Sigmoid colon (tissue), 7 donors: ENCODE results near the gene THG1L. TPM values are rescaled to one million over a fixed set of nuclear protein-coding genes. Genes with fewer than 3 reads are reported as not detected.

Source experiments
- DNase-seq: peaks from one replicate; pipeline ENCODE4 v3.0.0-alpha.2; 2019
- H3K27ac ChIP-seq, 4 donors: fragments of 200-600 bp; sonication (generic); one replicate each; pipeline ENCODE4 v1.5.1; 2016 to 2019; ENCODE audit warnings: mild to moderate bottlenecking in 1 of 4
- H3K27me3 ChIP-seq, 3 donors: fragments of 200-600 bp; sonication (generic); one replicate each; pipeline ENCODE4 v1.5.1; 2019; ENCODE audit warnings: mild to moderate bottlenecking in 1 of 3
- H3K36me3 ChIP-seq, 4 donors: fragments of 200-600 bp; sonication (generic); one replicate each; pipeline ENCODE4 v1.5.1; 2016 to 2019
- H3K4me1 ChIP-seq, 4 donors: fragments of 200-600 bp; sonication (generic); one replicate each; pipeline ENCODE4 v1.5.1; 2017 to 2019
- H3K4me3 ChIP-seq, 4 donors: fragments of 200-600 bp; sonication (generic); one replicate each; pipeline ENCODE4 v1.5.1; 2017 to 2019; ENCODE audit warnings: mild to moderate bottlenecking in 2 of 4, moderate library complexity in 1 of 4
- H3K9me3 ChIP-seq, 4 donors: fragments of 200-600 bp in 3 of 4; sonication (generic) in 3 of 4; one replicate each; pipeline versions ENCODE4 v1.5.1 to v1.6.1; 2013 to 2019
- CTCF ChIP-seq, 4 experiments: fragments of 450-650 bp in 3 of 4; fragments of 200-600 bp in 1 of 4; IDR thresholded peaks; one replicate each; pipeline ENCODE4 v1.5.1; 2016 to 2019; ENCODE audit warnings: antibody characterized with exemption in 4 of 4, mild to moderate bottlenecking in 3 of 4, moderate library complexity in 2 of 4
- EP300 ChIP-seq, 4 donors: sonication (generic); formaldehyde crosslinking; IDR thresholded peaks; one replicate each; pipeline ENCODE4 v1.6.1; 2017; ENCODE audit warnings: antibody characterized with exemption in 4 of 4
- POLR2A ChIP-seq, 2 donors: fragments of 450-650 bp; IDR thresholded peaks; one replicate each; pipeline ENCODE4 v1.6.1; 2016; ENCODE audit warnings: antibody characterized with exemption in 2 of 2, mild to moderate bottlenecking in 2 of 2, moderate library complexity in 2 of 2
- POLR2AphosphoS5 ChIP-seq, 4 donors: sonication (generic); formaldehyde crosslinking; IDR thresholded peaks; one replicate each; pipeline ENCODE4 v1.6.1; 2017; ENCODE audit warnings: antibody characterized with exemption in 4 of 4
- WGBS, 2 donors: extraction: QIAGEN DNeasy Blood & Tissue Kit; methylation state at CpG; one replicate each; pipeline ENCODE4 v1.1.7; 2013; 5-methylcytosine and 5-hydroxymethylcytosine counted together
- intact Hi-C: fragments of 100-400 bp; cut with DNase I; formaldehyde crosslinking; loops from one replicate; pipeline ENCODE4 v1.15.1; 2023
- polyA plus RNA-seq, 3 donors: library from polyadenylated mRNA; stranded (reverse); fragments of 200-250 nt; gene quantifications; one replicate each; pipeline ENCODE4 v1.2.3, GENCODE V29; 2013
- total RNA-seq, 4 donors: library from RNA; depleted of rRNA; stranded (reverse); fragments of >200 nt; gene quantifications; one replicate each; pipeline ENCODE4 v1.1.0, GENCODE V29; 2016
- donor health status: healthy with polysubstance abuse.
- donor health status: Bipolar disorder and iron deficiency.
- donor health status: healthy.

Gene THG1L
- total and polyA plus RNA-seq, 7 donors, result 12.3 to 28.6 (median 19.8) TPM

DNA sequence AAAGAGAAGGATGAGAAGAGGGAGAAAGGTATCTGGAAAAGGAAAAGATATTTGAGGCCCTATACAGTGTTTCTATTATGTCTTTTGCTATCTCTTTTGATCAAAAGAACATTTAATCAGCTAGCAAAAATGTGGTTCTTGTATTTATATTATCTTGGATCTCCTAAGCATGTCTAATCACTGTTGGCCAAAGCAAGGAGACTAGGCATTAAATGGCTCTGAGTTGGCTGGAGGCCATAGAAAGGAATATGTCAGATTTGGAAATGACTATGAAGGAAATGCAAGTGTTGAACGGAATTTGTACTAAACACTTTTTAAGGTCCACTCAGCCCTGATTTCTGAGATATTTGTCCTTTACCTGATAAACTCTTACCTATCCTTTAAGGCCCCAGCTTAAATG lies 22.4 kb upstream of the THG1L start:
- Histone ChIP-seq H3K9me3 (no peaks in the 10 kb centered on the region), H3K4me1 (peaks cover 0 to 10% (median 0%) of the 10 kb centered on the region in 4 donors)

GRCh38 chr5:157709346-157709745 lies 21.9 kb upstream of the THG1L start:
- DNase-seq, result no peak
- Histone ChIP-seq H3K4me3 (no peak overlapping the region), H3K36me3 (no peaks in the 10 kb centered on the region), H3K27me3 (no peaks in the 10 kb centered on the region), H3K4me1 (peaks cover 0 to 10% (median 0%) of the 10 kb centered on the region in 4 donors), H3K27ac (no peak overlapping the region), H3K9me3 (no peaks in the 10 kb centered on the region)
- TF ChIP-seq CTCF (IDR thresholded peaks at IDR 0.05) (no peak), EP300 (IDR thresholded peaks at IDR 0.05) (no peak), POLR2A (IDR thresholded peaks at IDR 0.05) (no peak), POLR2AphosphoS5 (IDR thresholded peaks at IDR 0.05) (no peak)
- intact Hi-C loops, result no loop called here

More for the DNA sequence above, 22.4 kb upstream of the THG1L start:
- no peak for DNase-seq
- Histone ChIP-seq H3K27ac (no peak overlapping the region), H3K4me3 (no peak overlapping the region), H3K27me3 (no peaks in the 10 kb centered on the region), H3K36me3 (no peaks in the 10 kb centered on the region)
- TF ChIP-seq POLR2AphosphoS5 (IDR thresholded peaks at IDR 0.05), result no peak
- TF ChIP-seq POLR2A (IDR thresholded peaks at IDR 0.05), result no peak
- no peak for TF ChIP-seq EP300 (IDR thresholded peaks at IDR 0.05)
- no peak for TF ChIP-seq CTCF (IDR thresholded peaks at IDR 0.05)
- 78 to 88% methylated on average over 1 of the region's 1 CpG for WGBS, 2 donors
- intact Hi-C loops, result no loop called here

- TF ChIP-seq CTCF (IDR thresholded peaks at IDR 0.05) (no peak), EP300 (IDR thresholded peaks at IDR 0.05) (no peak), POLR2AphosphoS5 (IDR thresholded peaks at IDR 0.05) (no peak), POLR2A (IDR thresholded peaks at IDR 0.05) (no peak)
- no peak overlapping the region for H3K4me3 ChIP-seq
- no peaks in the 10 kb centered on the region for H3K36me3 ChIP-seq
- peaks cover 0 to 10% (median 0%) of the 10 kb centered on the region in 4 donors for H3K4me1 ChIP-seq
- WGBS, 2 donors, result 74 to 77% methylated on average over 3 of the region's 3 CpGs
- H3K9me3 ChIP-seq, result no peaks in the 10 kb centered on the region
- H3K27me3 ChIP-seq, result no peaks in the 10 kb centered on the region
- H3K27ac ChIP-seq, result peak overlapping the region in 1 of 4 donors; percentile 16
- intact Hi-C loops, result loop anchor here (10.0 kb wide), 1 partner anchor 56 kb away; the partner anchor contains the start of gene SOX30
- DNase-seq, result no peak
Measured at GRCh38 chr5:157710431-157710830, 20.8 kb upstream of the THG1L start.

DNA sequence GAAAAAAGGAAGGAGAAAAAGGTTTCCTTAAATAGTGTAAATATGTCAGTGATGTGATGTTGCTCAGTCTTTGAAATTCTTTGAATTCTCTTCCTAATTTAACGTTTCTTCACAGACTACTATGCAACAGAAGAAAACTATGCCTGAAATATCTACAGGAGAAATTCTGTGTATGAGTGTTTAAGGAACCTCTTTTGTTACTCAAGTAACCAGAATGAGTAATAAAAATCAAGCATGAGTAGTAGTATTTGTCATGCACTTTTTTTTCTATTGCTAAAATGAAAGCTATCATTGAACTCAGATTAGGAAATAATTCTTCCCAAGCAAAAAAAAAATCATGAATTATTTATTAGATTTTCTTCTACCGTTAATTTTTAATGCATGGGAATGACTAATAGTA lies 20.3 kb upstream of the THG1L start:
- TF ChIP-seq POLR2A (IDR thresholded peaks at IDR 0.05) (no peak), EP300 (IDR thresholded peaks at IDR 0.05) (no peak), POLR2AphosphoS5 (IDR thresholded peaks at IDR 0.05) (no peak), CTCF (IDR thresholded peaks at IDR 0.05) (no peak)
- H3K27ac ChIP-seq, result peak overlapping the region in 1 of 4 donors; percentile 16
- DNase-seq, result no peak
- H3K36me3 ChIP-seq, result no peaks in the 10 kb centered on the region
- no peaks in the 10 kb centered on the region for H3K27me3 ChIP-seq
- peaks cover 0 to 10% (median 0%) of the 10 kb centered on the region in 4 donors for H3K4me1 ChIP-seq
- intact Hi-C loops, result loop anchor here (10.0 kb wide), 1 partner anchor 56 kb away; the partner anchor contains the start of gene SOX30
- H3K4me3 ChIP-seq, result no peak overlapping the region
- no peaks in the 10 kb centered on the region for H3K9me3 ChIP-seq
- WGBS, 2 donors, result 72 to 82% methylated on average over 2 of the region's 2 CpGs
